Measurements from ENCODE around the gene CRYL1.

GRCh38 chr13:20438801-20439200 lies 86.9 kb downstream of the CRYL1 start:
- TF ChIP-seq CTCF (IDR thresholded peaks at IDR 0.05; ENCODE audit: low read length) (no peak), EZH2phosphoT487 (IDR thresholded peaks at IDR 0.05; ENCODE audit: low read length) (no peak)

Measured in MM.1S (cell line).